Stomach (tissue), 4 donors: ENCODE data around the gene TINCR.

ENCODE experiments used
- CTCF ChIP-seq, 7 experiments: fragments of 450-650 bp in 4 of 7; fragments of 200-600 bp in 3 of 7; sonication (generic) in 3 of 7; IDR thresholded peaks; one replicate each; pipeline ENCODE4 v1.5.1; 2016 to 2019; ENCODE audit warnings: antibody characterized with exemption in 7 of 7, control low read depth in 2 of 7, mild to moderate bottlenecking in 1 of 7
- POLR2A ChIP-seq, 4 donors: fragments of 450-650 bp; IDR thresholded peaks; one replicate each; pipeline ENCODE4 v1.6.1; 2016; ENCODE audit warnings: antibody characterized with exemption in 4 of 4, control low read depth in 2 of 4, mild to moderate bottlenecking in 1 of 4, moderate library complexity in 1 of 4

- no peak for TF ChIP-seq CTCF (IDR thresholded peaks at IDR 0.05)
- no peak for TF ChIP-seq POLR2A (IDR thresholded peaks at IDR 0.05)
Measured at GRCh38 chr19:5590865-5591154, 23.1 kb upstream of the TINCR start.
